Parathyroid adenoma (tissue), 2 donors: Measurements from ENCODE around the gene KDM8.
A peak's percentile ranks its signal among the peaks of the same experiment; 100 is the strongest.

Source experiments
- H2AFZ ChIP-seq: fragments of 300-600 bp; sonication (generic); one replicate; pipeline ENCODE4 v1.7.0; 2017; ENCODE audit warnings: antibody characterized with exemption, mild to moderate bottlenecking
- H3K27ac ChIP-seq: fragments of 300-600 bp; sonication (generic); one replicate; pipeline ENCODE4 v1.7.0; 2017
- H3K27me3 ChIP-seq: fragments of 300-600 bp; sonication (generic); one replicate; pipeline ENCODE4 v1.7.0; 2017; ENCODE audit warnings: low read length; ENCODE audit not compliant: control insufficient read depth, insufficient read depth
- H3K36me3 ChIP-seq: fragments of 300-600 bp; sonication (generic); one replicate; pipeline ENCODE4 v1.7.0; 2017; ENCODE audit warnings: low read length; ENCODE audit not compliant: control insufficient read depth, insufficient read depth
- H3K4me1 ChIP-seq: fragments of 300-600 bp; sonication (generic); one replicate; pipeline ENCODE4 v1.7.0; 2017; ENCODE audit warnings: control low read depth
- H3K4me2 ChIP-seq: fragments of 300-600 bp; sonication (generic); one replicate; pipeline ENCODE4 v1.7.0; 2017; ENCODE audit warnings: low read length
- H3K4me3 ChIP-seq: fragments of 300-600 bp; sonication (generic); one replicate; pipeline ENCODE4 v1.7.0; 2017; ENCODE audit warnings: low read depth, low read length
- H3K79me2 ChIP-seq: fragments of 300-600 bp; sonication (generic); one replicate; pipeline ENCODE4 v1.7.0; 2017; ENCODE audit warnings: control low read depth
- H3K9ac ChIP-seq: fragments of 300-600 bp; sonication (generic); one replicate; pipeline ENCODE4 v1.7.0; 2017; ENCODE audit warnings: mild to moderate bottlenecking
- H3K9me3 ChIP-seq: fragments of 300-600 bp; sonication (generic); one replicate; pipeline ENCODE4 v1.7.0; 2017; ENCODE audit warnings: low read length; ENCODE audit not compliant: control insufficient read depth
- TF ChIP-seq, protein P1 (sequence below): fragments of 300-600 bp; sonication (generic); IDR thresholded peaks from one replicate; pipeline ENCODE4 v1.7.0; 2017; ENCODE audit warnings: antibody characterized with exemption, mild to moderate bottlenecking
- donor health status: primary hyperparathyroidism.

The KDM8 gene

GRCh38 chr16:27268376-27269299 lies 65.3 kb downstream of the KDM8 start, which contains the start of gene NSMCE1:
Gene NSMCE1, minus strand, starts transcription at chr16:27268772. Its CDS starts 11,202 bp downstream, at chr16:27257570.
- peak within 1 kb of the TSS; percentile 67 for H3K27ac ChIP-seq
- peak within 1 kb of the TSS; percentile 92 for H3K4me2 ChIP-seq
- H3K79me2 ChIP-seq = peaks cover 6% of the 10 kb centered on the region

DNA sequence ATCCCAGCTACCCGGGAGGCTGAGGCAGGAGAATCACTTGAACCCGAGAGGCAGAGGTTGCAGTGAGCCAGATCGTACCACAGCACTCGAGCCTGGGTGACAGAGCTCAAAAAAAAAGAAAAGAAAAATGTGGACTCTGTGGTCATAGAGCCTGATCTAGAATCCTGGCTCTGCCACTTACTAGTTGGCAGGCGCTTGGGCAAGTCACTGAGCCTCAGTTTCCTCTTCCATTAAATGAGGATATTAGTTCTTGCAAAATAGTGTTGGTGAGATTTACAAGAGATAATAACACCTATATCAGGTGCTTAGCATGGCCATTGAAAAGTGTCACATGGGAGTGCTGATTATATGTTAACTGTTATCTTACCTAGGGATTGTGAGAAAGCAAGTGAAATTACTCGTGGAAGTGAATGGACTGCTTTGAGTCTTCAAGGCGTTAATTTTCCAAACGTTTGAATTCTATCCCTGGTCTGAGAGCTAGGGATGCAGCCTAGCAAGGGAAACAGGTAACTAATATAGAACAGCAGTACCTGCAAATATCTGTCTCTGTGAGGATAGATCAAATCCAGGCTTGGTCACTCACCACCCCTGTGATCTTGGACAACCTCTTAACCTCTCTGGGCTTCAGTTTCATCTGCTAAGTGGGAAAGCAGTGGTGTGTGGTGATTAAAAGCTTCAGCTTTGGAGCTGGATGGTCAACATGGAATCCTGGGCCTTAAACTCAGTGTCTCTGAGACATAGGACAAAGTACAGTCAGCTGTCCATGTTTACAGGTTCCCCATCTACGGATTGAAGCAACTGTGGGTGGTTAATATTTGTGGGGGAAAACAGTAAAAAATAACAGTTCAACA lies 66.2 kb downstream of the KDM8 start:
- H3K79me2 ChIP-seq = peaks cover 6% of the 10 kb centered on the region
- TF ChIP-seq, protein P1, sequence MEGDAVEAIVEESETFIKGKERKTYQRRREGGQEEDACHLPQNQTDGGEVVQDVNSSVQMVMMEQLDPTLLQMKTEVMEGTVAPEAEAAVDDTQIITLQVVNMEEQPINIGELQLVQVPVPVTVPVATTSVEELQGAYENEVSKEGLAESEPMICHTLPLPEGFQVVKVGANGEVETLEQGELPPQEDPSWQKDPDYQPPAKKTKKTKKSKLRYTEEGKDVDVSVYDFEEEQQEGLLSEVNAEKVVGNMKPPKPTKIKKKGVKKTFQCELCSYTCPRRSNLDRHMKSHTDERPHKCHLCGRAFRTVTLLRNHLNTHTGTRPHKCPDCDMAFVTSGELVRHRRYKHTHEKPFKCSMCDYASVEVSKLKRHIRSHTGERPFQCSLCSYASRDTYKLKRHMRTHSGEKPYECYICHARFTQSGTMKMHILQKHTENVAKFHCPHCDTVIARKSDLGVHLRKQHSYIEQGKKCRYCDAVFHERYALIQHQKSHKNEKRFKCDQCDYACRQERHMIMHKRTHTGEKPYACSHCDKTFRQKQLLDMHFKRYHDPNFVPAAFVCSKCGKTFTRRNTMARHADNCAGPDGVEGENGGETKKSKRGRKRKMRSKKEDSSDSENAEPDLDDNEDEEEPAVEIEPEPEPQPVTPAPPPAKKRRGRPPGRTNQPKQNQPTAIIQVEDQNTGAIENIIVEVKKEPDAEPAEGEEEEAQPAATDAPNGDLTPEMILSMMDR = no peak
- no peaks in the 10 kb centered on the region for H3K36me3 ChIP-seq
- peak overlapping the region; percentile 33 for H3K9ac ChIP-seq
- peak overlapping the region; percentile 96 for H3K4me3 ChIP-seq
- peak overlapping the region; percentile 99 for H2AFZ ChIP-seq
- H3K9me3 ChIP-seq = no peaks in the 10 kb centered on the region
- H3K27ac ChIP-seq = no peak overlapping the region
- H3K27me3 ChIP-seq = no peaks in the 10 kb centered on the region
- H3K4me1 ChIP-seq = peaks cover 5% of the 10 kb centered on the region
- H3K4me2 ChIP-seq = peak overlapping the region; percentile 92

More at GRCh38 chr16:27268376-27269299, 65.3 kb downstream of the KDM8 start, which contains the start of gene NSMCE1:
- Histone ChIP-seq H3K9ac (peak within 1 kb of the TSS; percentile 33), H3K4me1 (peaks cover 5% of the 10 kb centered on the region), H3K36me3 (no peaks in the 10 kb centered on the region), H3K9me3 (no peaks in the 10 kb centered on the region), H2AFZ (peak within 1 kb of the TSS; percentile 99), H3K27me3 (no peaks in the 10 kb centered on the region), H3K4me3 (peak within 1 kb of the TSS; percentile 96)
- TF ChIP-seq, protein P1 = peak; percentile 34

- no peak overlapping the region for H3K4me3 ChIP-seq
- H2AFZ ChIP-seq = no peak overlapping the region
- H3K79me2 ChIP-seq = peaks cover 6% of the 10 kb centered on the region
- no peak overlapping the region for H3K27ac ChIP-seq
- H3K4me2 ChIP-seq = no peak overlapping the region
- H3K27me3 ChIP-seq = no peaks in the 10 kb centered on the region
- H3K36me3 ChIP-seq = no peaks in the 10 kb centered on the region
- no peaks in the 10 kb centered on the region for H3K9me3 ChIP-seq
- peaks cover 5% of the 10 kb centered on the region for H3K4me1 ChIP-seq
- no peak overlapping the region for H3K9ac ChIP-seq
- TF ChIP-seq, protein P1 = no peak
Measured at GRCh38 chr16:27270349-27270748, 67.0 kb downstream of the KDM8 start.
